ENCODE data around the gene CPLX3. TPM values are rescaled to one million over a fixed set of nuclear protein-coding genes. Genes with fewer than 3 reads are reported as not detected.

CPLX3 gene
- polyA plus RNA-seq, 2 of the 4 experiments (the other 2 are of a cell fraction), result not detected

DNA sequence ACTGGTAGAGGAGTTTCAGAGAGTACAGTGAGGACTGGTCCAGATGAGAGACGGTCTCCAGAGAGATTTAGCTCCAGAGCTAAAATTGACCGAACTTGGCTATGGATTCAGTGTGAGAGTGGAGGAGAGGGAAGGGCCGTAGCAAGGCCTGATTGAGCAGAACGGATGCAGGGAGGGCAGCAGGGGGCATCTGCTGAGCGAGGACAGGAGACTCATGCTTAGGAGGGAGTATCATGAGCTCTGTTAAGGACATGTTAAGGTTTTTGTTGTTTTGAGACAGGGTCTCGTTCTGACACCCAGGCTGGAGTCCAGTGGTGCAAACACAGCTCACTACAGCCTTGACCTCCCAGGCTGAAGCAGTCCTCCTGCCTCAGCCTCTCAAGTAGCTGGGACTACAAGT is 21.5 kb upstream of the CPLX3 start:
- no peak for FAIRE-seq
- no peak for ATAC-seq
- H3K27ac ChIP-seq, result no peak overlapping the region
- ChIA-PET POLR2A (no interaction called here), CTCF (interaction anchor here (1.2 to 66.7 kb wide), 3 partner anchors 14 to 165 kb away, joined by 3 to 1908 read pairs (median 1908); partner anchors contain the start of genes CPLX3, CSK, LMAN1L and ULK3)
- H3K4me3 ChIP-seq, result no peak overlapping the region
- no peak for DNase-seq (ENCODE audit: low read depth in 1 of 2, low spot score in 1 of 2)
- TF ChIP-seq BCL3 (IDR thresholded peaks at IDR 0.05), result no peak
- TF ChIP-seq EHMT2 (IDR thresholded peaks at IDR 0.05; ENCODE audit: low read depth), result no peak
- no peak for TF ChIP-seq RNF2 (IDR thresholded peaks at IDR 0.05; ENCODE audit: borderline replicate concordance, low read depth)
- TF ChIP-seq CHD4 (IDR thresholded peaks at IDR 0.05; ENCODE audit: borderline replicate concordance), result no peak
- no peak for TF ChIP-seq JUN (IDR thresholded peaks at IDR 0.05)
- TF ChIP-seq RARB (CRISPR knock-in tag; IDR thresholded peaks at IDR 0.05), result no peak
- TF ChIP-seq, protein P1, sequence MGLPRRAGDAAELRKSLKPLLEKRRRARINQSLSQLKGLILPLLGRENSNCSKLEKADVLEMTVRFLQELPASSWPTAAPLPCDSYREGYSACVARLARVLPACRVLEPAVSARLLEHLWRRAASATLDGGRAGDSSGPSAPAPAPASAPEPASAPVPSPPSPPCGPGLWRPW (IDR thresholded peaks at IDR 0.05), result no peak
- no peak for TF ChIP-seq ZFP36 (IDR thresholded peaks at IDR 0.05; ENCODE audit: borderline replicate concordance, partially characterized antibody)
- no peak for TF ChIP-seq SREBF2 (IDR thresholded peaks at IDR 0.05)
- peaks cover 2% of the 10 kb centered on the region; the same call in 1 of the 3 replicates for H3K4me1 ChIP-seq
- H3K9me3 ChIP-seq, result no peaks in the 10 kb centered on the region
- WGBS (ENCODE audit: missing lambda C conversion rate), result 93% methylated on average over 6 of the region's 6 CpGs
- H3K4me2 ChIP-seq, result no peak overlapping the region

DNA sequence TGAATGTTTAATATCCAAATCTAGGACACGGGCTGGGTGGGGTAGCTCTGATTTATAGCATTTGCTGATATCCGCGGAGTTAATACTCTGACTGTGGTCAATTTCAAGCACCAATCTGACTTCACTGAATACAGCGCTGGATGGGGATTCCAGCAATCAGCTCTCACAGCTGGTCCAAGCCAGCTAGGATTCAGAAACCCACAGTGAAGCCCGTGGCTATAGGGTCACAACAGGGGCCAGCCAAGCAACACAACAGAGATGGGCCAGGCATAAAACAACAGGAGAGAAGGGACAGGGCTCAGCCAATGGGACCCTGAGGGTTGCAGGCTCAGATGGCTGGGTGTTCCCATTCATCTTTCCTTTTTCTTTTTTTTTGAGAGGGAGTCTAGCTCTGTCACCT is 19.1 kb upstream of the CPLX3 start:
- peak in 1 of 2 experiments; percentile 27; a peak in 3 of 6 replicates for ATAC-seq

GRCh38 chr15:74808078-74808839 is 18.2 kb upstream of the CPLX3 start:
- no peak overlapping the region for H3K27ac ChIP-seq
- ChIA-PET POLR2A (no interaction called here), CTCF (interaction anchor here (1.2 to 66.7 kb wide), 3 partner anchors 11 to 177 kb away, joined by 5 to 1908 read pairs (median 1908); partner anchors contain the start of genes CPLX3, CSK, LMAN1L and ULK3)
- FAIRE-seq (no peak), DNase-seq (ENCODE audit: low read depth in 1 of 2, low spot score in 1 of 2) (no peak), ATAC-seq (peak in 1 of 2 experiments; percentile 23; a peak in 3 of 6 replicates)
- H3K4me3 ChIP-seq, result no peak overlapping the region
- H3K4me1 ChIP-seq, result no peaks in the 10 kb centered on the region
- no peaks in the 10 kb centered on the region for H3K9me3 ChIP-seq
- 84% methylated on average over 18 of the region's 18 CpGs for WGBS (ENCODE audit: missing lambda C conversion rate)
- TF ChIP-seq RFX5 (IDR thresholded peaks at IDR 0.05) (no peak), POLR2A (IDR thresholded peaks at IDR 0.05; ENCODE audit: low read length) (no peak), EHMT2 (IDR thresholded peaks at IDR 0.05; ENCODE audit: low read depth) (no peak), USF2 (IDR thresholded peaks at IDR 0.05) (no peak), E2F6 (IDR thresholded peaks at IDR 0.05; ENCODE audit: borderline replicate concordance, low read depth) (no peak), HOXB5 (CRISPR knock-in tag; IDR thresholded peaks at IDR 0.05) (no peak), CBX2 (IDR thresholded peaks at IDR 0.05; ENCODE audit: borderline replicate concordance, low read depth) (no peak), MYC (IDR thresholded peaks at IDR 0.05; ENCODE audit: borderline replicate concordance, low read length) (no peak), CHD4 (IDR thresholded peaks at IDR 0.05; ENCODE audit: borderline replicate concordance) (no peak)
- no peak overlapping the region for H3K4me2 ChIP-seq

More for the DNA sequence above, 19.1 kb upstream of the CPLX3 start:
- FAIRE-seq, result no peak
- TF ChIP-seq, protein P2, sequence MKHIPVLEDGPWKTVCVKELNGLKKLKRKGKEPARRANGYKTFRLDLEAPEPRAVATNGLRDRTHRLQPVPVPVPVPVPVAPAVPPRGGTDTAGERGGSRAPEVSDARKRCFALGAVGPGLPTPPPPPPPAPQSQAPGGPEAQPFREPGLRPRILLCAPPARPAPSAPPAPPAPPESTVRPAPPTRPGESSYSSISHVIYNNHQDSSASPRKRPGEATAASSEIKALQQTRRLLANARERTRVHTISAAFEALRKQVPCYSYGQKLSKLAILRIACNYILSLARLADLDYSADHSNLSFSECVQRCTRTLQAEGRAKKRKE (CRISPR knock-in tag; IDR thresholded peaks at IDR 0.05; ENCODE audit: low read depth), result no peak
- TF ChIP-seq POLR2A (IDR thresholded peaks at IDR 0.05; ENCODE audit: low read length), result no peak
- no peak for TF ChIP-seq EHF (CRISPR knock-in tag; IDR thresholded peaks at IDR 0.05)
- TF ChIP-seq EP300 (IDR thresholded peaks at IDR 0.05), result no peak
- no peak for TF ChIP-seq JUNB (IDR thresholded peaks at IDR 0.05)
- Histone ChIP-seq H3K4me3 (no peak overlapping the region), H3K4me1 (no peaks in the 10 kb centered on the region), H3K9me3 (no peaks in the 10 kb centered on the region), H3K27ac (no peak overlapping the region), H3K4me2 (no peak overlapping the region)
- WGBS (ENCODE audit: missing lambda C conversion rate), result 75% methylated on average over 5 of the region's 5 CpGs
- ChIA-PET POLR2A (no interaction called here), CTCF (interaction anchor here (65.6 to 66.7 kb wide), 2 partner anchors 12 to 16 kb away, joined by 1908 read pairs; partner anchors contain the start of genes CPLX3, CSK, LMAN1L and ULK3)
- no peak for DNase-seq (ENCODE audit: low read depth in 1 of 2, low spot score in 1 of 2)
